HepG2 (cell line): ENCODE data around the gene NAPSA. TPM values are rescaled to one million over a fixed set of nuclear protein-coding genes. Genes with fewer than 3 reads are reported as not detected.

Source experiments
- ATF1 ChIP-seq: IDR thresholded peaks from 2 replicates; pipeline ENCODE4 v1.6.1; 2016; ENCODE audit warnings: mild to moderate bottlenecking, control low read depth
- ATM ChIP-seq: fragments of 450-650 bp; IDR thresholded peaks from 2 replicates; pipeline ENCODE4 v1.7.1; 2017; ENCODE audit warnings: mild to moderate bottlenecking, borderline replicate concordance
- EED ChIP-seq: sonication (generic); formaldehyde crosslinking; IDR thresholded peaks from 2 replicates; pipeline ENCODE4 v1.5.0; 2020; ENCODE audit warnings: mild to moderate bottlenecking, missing genetic modification reagents
- POLR2A ChIP-seq, 2 experiments: IDR thresholded peaks; 2 replicates each; pipeline ENCODE4 v1.6.1; 2011; ENCODE audit warnings: low read depth in 2 of 2, low read length in 2 of 2, mild to moderate bottlenecking in 1 of 2, moderate library complexity in 1 of 2; ENCODE audit not compliant: insufficient read depth in 1 of 2
- ZFP82 ChIP-seq: sonication (generic); formaldehyde crosslinking; IDR thresholded peaks from 2 replicates; pipeline ENCODE4 v1.5.1; 2020; ENCODE audit warnings: mild to moderate bottlenecking, missing genetic modification reagents, borderline replicate concordance
- ZNF260 ChIP-seq: sonication (generic); formaldehyde crosslinking; IDR thresholded peaks from 2 replicates; pipeline ENCODE4 v1.4.0; 2020; ENCODE audit warnings: missing genetic modification reagents, low read depth, mild to moderate bottlenecking, borderline replicate concordance
- ZNF34 ChIP-seq: sonication (generic); formaldehyde crosslinking; IDR thresholded peaks from 2 replicates; pipeline ENCODE4 v1.4.0; 2020; ENCODE audit warnings: mild to moderate bottlenecking, missing genetic modification reagents, borderline replicate concordance
- polyA plus RNA-seq, 8 experiments: library from polyadenylated mRNA; depleted of rRNA in 3 of 8; stranded (reverse) in 7 of 8; unstranded in 1 of 8; fragments of >200 nt; fragmentation: Illumina TruSeq in 4 of 8; extraction: Trizol in 4 of 8; gene quantifications; 2 replicates each; pipeline versions ENCODE4 v1.2.1 to v1.2.3, GENCODE V29; 2011 to 2016; ENCODE audit warnings: low read depth in 4 of 8, missing spikeins in 1 of 8, mixed read lengths in 1 of 8; ENCODE audit not compliant: insufficient read depth in 1 of 8
- total RNA-seq, 5 experiments: library from RNA; depleted of rRNA; stranded (reverse); fragments of >200 nt; fragmentation: Illumina TruSeq; extraction: Trizol; gene quantifications; 2 replicates each; pipeline ENCODE4 v1.2.3, GENCODE V29; 2016; ENCODE audit warnings: low read depth in 1 of 5
- TF ChIP-seq, protein P1 (sequence below): sonication (generic); formaldehyde crosslinking; conservative IDR thresholded peaks from 2 replicates; pipeline ENCODE4 v1.8.0; 2022; ENCODE audit warnings: missing genetic modification reagents
- TF ChIP-seq, protein P2 (sequence below): sonication (generic); formaldehyde crosslinking; IDR thresholded peaks from 2 replicates; pipeline ENCODE4 v1.4.0; 2020; ENCODE audit warnings: missing genetic modification reagents
- TF ChIP-seq, protein P3 (sequence below): sonication (generic); formaldehyde crosslinking; IDR thresholded peaks from 2 replicates; pipeline ENCODE4 v1.4.0; 2020; ENCODE audit warnings: missing genetic modification reagents
- TF ChIP-seq, protein P4 (sequence below): sonication (generic); formaldehyde crosslinking; IDR thresholded peaks from 2 replicates; pipeline ENCODE4 v1.4.0; 2020; ENCODE audit warnings: mild to moderate bottlenecking, low read depth, missing genetic modification reagents
- TF ChIP-seq, protein P5 (sequence below): IDR thresholded peaks from 2 replicates; pipeline ENCODE4 v1.6.1; 2016; ENCODE audit warnings: low read depth

Gene NAPSA
- total and polyA plus RNA-seq, 2 of the 13 experiments (the other 11 are each of a cell fraction or from before 2014, with no cell fraction given) = not detected

DNA sequence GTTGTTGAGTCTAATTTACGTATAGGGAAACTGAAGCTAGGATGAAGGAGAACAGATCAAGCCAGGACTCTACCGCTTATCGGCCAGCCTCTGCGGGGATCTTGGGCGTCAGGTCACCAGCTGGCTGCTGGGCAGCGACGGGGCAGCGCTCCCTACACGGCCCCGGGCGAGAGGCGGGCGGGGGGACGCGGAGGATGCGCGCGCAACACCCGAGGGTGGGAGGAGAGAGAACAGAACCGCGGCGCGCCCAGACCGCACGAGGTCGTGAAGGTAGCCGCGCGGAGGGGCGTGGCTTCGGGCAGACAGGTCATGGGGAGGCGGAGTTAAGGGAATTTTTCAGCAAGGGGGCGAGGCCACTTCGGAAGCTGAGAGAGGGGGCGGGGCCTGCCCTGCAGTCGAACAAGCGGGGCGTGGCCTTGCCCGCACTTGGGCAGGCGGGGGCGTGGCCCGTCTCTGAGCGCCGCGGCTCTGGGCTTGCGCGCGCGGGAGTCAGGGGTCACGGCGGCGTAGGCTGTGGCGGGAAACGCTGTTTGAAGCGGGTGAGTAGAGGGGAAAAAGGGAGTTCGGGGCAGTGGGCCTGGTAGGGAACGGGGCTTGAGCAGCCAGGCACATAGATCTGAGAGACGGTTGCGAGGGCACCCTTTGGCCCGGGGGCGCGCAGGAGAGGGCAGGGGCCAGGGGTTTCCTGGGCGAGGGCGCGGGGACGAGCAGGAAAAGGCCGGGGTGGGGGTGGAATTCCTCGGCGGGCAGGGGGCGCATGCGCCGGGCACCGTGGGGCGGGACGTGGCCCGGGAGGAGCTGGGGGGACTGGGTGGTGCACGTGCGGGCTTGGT lies 18.6 kb upstream of the NAPSA start, which contains the start of gene POLD1 (continued):
- TF ChIP-seq, protein P1, sequence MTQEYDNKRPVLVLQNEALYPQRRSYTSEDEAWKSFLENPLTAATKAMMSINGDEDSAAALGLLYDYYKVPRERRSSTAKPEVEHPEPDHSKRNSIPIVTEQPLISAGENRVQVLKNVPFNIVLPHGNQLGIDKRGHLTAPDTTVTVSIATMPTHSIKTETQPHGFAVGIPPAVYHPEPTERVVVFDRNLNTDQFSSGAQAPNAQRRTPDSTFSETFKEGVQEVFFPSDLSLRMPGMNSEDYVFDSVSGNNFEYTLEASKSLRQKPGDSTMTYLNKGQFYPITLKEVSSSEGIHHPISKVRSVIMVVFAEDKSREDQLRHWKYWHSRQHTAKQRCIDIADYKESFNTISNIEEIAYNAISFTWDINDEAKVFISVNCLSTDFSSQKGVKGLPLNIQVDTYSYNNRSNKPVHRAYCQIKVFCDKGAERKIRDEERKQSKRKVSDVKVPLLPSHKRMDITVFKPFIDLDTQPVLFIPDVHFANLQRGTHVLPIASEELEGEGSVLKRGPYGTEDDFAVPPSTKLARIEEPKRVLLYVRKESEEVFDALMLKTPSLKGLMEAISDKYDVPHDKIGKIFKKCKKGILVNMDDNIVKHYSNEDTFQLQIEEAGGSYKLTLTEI (CRISPR knock-in tag) = no peak
- TF ChIP-seq, protein P2, sequence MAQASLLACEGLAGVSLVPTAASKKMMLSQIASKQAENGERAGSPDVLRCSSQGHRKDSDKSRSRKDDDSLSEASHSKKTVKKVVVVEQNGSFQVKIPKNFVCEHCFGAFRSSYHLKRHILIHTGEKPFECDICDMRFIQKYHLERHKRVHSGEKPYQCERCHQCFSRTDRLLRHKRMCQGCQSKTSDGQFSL (CRISPR knock-in tag) = peak; percentile 69
- TF ChIP-seq, protein P3, sequence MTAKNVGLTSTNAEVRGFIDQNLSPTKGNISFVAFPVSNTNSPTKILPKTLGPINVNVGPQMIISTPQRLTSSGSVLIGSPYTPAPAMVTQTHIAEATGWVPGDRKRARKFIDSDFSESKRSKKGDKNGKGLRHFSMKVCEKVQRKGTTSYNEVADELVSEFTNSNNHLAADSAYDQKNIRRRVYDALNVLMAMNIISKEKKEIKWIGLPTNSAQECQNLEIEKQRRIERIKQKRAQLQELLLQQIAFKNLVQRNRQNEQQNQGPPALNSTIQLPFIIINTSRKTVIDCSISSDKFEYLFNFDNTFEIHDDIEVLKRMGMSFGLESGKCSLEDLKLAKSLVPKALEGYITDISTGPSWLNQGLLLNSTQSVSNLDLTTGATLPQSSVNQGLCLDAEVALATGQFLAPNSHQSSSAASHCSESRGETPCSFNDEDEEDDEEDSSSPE (CRISPR knock-in tag) = peak; percentile 99
- TF ChIP-seq ZNF34 (CRISPR knock-in tag) (no peak), POLR2A (IDR thresholded peaks at IDR 0.05; ENCODE audit: insufficient read depth in 1 of 2, low read depth in 2 of 2, low read length in 2 of 2) (peak; percentile 56 to 72), ATF1 (no peak), ZFP82 (CRISPR knock-in tag) (peak; percentile 91; the same call in 1 of the 2 replicates), EED (CRISPR knock-in tag) (no peak), ZNF260 (CRISPR knock-in tag) (no peak), ATM (no peak)
- TF ChIP-seq, protein P4, sequence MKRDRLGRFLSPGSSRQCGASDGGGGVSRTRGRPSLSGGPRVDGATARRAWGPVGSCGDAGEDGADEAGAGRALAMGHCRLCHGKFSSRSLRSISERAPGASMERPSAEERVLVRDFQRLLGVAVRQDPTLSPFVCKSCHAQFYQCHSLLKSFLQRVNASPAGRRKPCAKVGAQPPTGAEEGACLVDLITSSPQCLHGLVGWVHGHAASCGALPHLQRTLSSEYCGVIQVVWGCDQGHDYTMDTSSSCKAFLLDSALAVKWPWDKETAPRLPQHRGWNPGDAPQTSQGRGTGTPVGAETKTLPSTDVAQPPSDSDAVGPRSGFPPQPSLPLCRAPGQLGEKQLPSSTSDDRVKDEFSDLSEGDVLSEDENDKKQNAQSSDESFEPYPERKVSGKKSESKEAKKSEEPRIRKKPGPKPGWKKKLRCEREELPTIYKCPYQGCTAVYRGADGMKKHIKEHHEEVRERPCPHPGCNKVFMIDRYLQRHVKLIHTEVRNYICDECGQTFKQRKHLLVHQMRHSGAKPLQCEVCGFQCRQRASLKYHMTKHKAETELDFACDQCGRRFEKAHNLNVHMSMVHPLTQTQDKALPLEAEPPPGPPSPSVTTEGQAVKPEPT (CRISPR knock-in tag) = no peak
- TF ChIP-seq, protein P5, sequence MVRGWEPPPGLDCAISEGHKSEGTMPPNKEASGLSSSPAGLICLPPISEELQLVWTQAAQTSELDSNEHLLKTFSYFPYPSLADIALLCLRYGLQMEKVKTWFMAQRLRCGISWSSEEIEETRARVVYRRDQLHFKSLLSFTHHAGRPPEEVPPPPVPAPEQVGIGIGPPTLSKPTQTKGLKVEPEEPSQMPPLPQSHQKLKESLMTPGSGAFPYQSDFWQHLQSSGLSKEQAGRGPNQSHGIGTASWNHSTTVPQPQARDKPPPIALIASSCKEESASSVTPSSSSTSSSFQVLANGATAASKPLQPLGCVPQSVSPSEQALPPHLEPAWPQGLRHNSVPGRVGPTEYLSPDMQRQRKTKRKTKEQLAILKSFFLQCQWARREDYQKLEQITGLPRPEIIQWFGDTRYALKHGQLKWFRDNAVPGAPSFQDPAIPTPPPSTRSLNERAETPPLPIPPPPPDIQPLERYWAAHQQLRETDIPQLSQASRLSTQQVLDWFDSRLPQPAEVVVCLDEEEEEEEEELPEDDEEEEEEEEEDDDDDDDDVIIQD (CRISPR knock-in tag) = 0 out of 2 replicates have a peak, but pooled peaks have one; percentile 10
